Measurements from ENCODE around the gene BACH1.

DNA sequence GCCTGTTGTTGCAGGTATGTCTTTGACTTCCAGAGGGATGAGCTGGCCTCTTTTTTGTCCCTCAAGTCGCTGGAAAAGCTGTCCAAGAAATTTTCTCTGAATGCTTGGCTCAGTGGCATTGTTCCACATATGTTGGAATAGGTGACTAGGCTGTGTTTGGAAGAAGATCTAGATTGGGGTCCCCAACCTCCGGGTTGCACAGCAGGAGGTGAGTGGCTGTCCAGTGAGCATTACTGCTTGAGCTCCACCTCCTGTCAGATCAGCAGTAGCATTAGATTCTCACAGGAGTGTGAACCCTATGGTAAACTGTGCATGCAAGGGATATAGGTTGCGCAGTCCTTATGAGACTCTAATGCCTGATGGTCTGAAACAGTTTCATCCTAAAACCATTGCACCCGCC, 18.1 kb downstream of the BACH1 start:
- TF ChIP-seq, protein P1, sequence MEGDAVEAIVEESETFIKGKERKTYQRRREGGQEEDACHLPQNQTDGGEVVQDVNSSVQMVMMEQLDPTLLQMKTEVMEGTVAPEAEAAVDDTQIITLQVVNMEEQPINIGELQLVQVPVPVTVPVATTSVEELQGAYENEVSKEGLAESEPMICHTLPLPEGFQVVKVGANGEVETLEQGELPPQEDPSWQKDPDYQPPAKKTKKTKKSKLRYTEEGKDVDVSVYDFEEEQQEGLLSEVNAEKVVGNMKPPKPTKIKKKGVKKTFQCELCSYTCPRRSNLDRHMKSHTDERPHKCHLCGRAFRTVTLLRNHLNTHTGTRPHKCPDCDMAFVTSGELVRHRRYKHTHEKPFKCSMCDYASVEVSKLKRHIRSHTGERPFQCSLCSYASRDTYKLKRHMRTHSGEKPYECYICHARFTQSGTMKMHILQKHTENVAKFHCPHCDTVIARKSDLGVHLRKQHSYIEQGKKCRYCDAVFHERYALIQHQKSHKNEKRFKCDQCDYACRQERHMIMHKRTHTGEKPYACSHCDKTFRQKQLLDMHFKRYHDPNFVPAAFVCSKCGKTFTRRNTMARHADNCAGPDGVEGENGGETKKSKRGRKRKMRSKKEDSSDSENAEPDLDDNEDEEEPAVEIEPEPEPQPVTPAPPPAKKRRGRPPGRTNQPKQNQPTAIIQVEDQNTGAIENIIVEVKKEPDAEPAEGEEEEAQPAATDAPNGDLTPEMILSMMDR (IDR thresholded peaks at IDR 0.05) = no peak
- no peak for TF ChIP-seq EZH2 (IDR thresholded peaks at IDR 0.05; ENCODE audit: borderline replicate concordance, insufficient read depth, low read depth, low read length, poor library complexity, severe bottlenecking)

Data from B cell (primary cell).